PFSK-1 (cell line): Measurements from ENCODE around the gene AK8.

ENCODE experiments used
- FOXP2 ChIP-seq: optimal IDR thresholded peaks from 2 replicates; pipeline ENCODE3; 2011; ENCODE audit warnings: borderline replicate concordance, control low read depth, inconsistent platforms; ENCODE audit not compliant: insufficient read depth; ENCODE audit errors: extremely low read length, extremely low read depth
- POLR2AphosphoS5 ChIP-seq: IDR thresholded peaks from 2 replicates; pipeline ENCODE4 v1.6.1; 2012; ENCODE audit warnings: low read depth, mild to moderate bottlenecking, control low read depth, low read length, moderate library complexity
- SIN3A ChIP-seq: IDR thresholded peaks from 2 replicates; pipeline ENCODE4 v1.6.1; 2012; ENCODE audit warnings: mild to moderate bottlenecking, low read length, moderate library complexity, borderline replicate concordance; ENCODE audit not compliant: insufficient read depth
- TAF1 ChIP-seq: IDR thresholded peaks from 2 replicates; pipeline ENCODE4 v1.6.1; 2012; ENCODE audit warnings: low read length, control low read depth, borderline replicate concordance; ENCODE audit not compliant: insufficient read depth
- TF ChIP-seq, protein P1 (sequence below), 2 experiments: IDR thresholded peaks; 2 replicates each; pipeline versions ENCODE4 v1.6.1 to v1.8.0; 2011 to 2012; ENCODE audit warnings: low read depth in 2 of 2, low read length in 2 of 2, control low read depth in 1 of 2, inconsistent platforms in 1 of 2, mild to moderate bottlenecking in 1 of 2, moderate library complexity in 1 of 2; ENCODE audit not compliant: insufficient read depth in 1 of 2

AK8 gene

DNA sequence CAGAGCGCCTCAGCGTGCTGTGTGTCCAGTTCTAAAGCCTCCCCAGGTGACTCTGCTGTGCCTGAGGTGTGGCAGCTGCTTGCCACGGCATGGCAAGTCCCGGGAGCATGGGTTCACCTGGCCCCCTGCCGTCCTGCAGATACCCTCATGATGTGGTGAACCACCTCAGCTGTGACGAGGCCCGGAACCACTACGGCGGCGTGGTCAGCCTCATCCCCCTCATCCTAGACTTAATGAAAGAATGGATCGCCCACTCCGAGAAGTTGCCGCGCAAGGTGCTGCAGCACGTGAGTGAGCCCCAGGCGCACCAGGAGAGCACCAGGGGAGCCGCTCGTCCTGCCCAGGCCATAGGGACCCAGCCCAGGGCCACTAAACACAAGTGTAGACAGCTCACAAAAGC is 10.1 kb upstream of the AK8 start:
- TF ChIP-seq SIN3A (no peak), FOXP2 (no peak), POLR2AphosphoS5 (no peak), TAF1 (no peak)
- TF ChIP-seq, protein P1, sequence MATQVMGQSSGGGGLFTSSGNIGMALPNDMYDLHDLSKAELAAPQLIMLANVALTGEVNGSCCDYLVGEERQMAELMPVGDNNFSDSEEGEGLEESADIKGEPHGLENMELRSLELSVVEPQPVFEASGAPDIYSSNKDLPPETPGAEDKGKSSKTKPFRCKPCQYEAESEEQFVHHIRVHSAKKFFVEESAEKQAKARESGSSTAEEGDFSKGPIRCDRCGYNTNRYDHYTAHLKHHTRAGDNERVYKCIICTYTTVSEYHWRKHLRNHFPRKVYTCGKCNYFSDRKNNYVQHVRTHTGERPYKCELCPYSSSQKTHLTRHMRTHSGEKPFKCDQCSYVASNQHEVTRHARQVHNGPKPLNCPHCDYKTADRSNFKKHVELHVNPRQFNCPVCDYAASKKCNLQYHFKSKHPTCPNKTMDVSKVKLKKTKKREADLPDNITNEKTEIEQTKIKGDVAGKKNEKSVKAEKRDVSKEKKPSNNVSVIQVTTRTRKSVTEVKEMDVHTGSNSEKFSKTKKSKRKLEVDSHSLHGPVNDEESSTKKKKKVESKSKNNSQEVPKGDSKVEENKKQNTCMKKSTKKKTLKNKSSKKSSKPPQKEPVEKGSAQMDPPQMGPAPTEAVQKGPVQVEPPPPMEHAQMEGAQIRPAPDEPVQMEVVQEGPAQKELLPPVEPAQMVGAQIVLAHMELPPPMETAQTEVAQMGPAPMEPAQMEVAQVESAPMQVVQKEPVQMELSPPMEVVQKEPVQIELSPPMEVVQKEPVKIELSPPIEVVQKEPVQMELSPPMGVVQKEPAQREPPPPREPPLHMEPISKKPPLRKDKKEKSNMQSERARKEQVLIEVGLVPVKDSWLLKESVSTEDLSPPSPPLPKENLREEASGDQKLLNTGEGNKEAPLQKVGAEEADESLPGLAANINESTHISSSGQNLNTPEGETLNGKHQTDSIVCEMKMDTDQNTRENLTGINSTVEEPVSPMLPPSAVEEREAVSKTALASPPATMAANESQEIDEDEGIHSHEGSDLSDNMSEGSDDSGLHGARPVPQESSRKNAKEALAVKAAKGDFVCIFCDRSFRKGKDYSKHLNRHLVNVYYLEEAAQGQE (IDR thresholded peaks at IDR 0.05; ENCODE audit: insufficient read depth in 1 of 2, low read depth in 2 of 2, low read length in 2 of 2), result no peak

DNA sequence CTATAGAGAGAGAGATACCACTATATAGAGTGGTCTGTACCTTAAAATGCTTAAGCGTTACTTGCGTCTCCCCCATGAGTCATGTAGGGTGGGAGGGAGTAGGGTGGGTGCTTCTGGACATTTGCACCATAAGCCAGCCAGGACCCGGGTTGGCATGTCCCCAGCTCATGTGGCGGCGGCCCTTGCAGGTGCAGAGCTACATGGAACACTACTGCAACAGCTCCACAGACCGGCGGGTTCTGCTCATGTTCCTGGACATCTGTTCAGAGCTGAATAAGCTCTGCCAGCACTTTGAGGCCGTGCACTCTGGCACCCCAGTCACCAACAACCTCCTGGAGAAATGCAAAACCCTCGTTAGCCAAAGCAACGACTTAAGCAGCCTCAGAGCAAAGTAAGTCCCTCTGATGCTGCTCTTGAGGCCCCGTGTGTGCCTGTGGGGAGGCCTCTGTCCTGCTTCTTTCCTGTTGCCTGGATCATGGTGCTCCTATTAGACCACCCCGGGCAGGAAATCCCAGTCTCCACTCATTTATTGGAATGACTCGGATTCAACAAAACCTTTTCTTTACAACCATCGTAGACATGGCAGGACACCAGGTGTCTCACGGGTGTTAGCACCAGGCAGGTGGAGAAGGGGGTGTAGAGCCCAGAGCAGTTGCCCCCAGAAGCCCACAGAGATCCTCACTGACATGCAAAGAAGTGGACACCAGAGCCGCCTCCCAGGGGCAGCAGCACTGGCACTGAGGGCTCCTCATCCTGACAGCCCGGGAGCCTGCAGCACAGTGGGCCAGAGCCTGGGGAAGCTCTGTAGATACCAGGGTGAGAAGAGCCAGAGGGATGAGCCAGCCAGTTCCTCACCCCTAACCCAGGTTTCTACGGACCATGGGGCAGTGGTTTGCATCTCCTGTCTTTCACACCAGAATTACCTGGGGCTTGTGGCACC is 9.4 kb upstream of the AK8 start:
- TF ChIP-seq FOXP2 (no peak), SIN3A (no peak), POLR2AphosphoS5 (no peak), TAF1 (no peak)
- TF ChIP-seq, protein P1 (IDR thresholded peaks at IDR 0.05; ENCODE audit: insufficient read depth in 1 of 2, low read depth in 2 of 2, low read length in 2 of 2), result no peak

DNA sequence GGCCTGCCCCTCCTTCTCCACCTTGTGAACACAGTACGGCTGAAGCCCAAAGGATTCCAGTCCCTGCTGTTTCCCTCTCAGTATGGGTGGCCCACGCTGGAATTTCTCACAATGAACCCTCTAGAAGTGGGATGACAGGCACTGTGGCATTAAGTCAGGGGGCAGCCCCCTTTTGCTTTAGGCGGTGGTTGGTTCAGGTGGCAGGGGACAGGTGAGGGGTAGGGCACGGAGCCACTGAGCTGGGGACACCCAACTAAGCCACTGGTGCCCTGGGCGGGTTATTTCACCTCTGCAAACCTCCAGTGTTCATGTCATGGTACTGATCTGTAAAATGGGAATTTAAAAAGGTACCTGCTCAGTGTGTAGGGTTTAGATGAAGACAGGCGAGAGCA is 8.2 kb upstream of the AK8 start:
- no peak for TF ChIP-seq FOXP2
- TF ChIP-seq, protein P1 (IDR thresholded peaks at IDR 0.05; ENCODE audit: insufficient read depth in 1 of 2, low read depth in 2 of 2, low read length in 2 of 2), result no peak
- no peak for TF ChIP-seq POLR2AphosphoS5
- TF ChIP-seq TAF1, result no peak
- TF ChIP-seq SIN3A, result no peak

DNA sequence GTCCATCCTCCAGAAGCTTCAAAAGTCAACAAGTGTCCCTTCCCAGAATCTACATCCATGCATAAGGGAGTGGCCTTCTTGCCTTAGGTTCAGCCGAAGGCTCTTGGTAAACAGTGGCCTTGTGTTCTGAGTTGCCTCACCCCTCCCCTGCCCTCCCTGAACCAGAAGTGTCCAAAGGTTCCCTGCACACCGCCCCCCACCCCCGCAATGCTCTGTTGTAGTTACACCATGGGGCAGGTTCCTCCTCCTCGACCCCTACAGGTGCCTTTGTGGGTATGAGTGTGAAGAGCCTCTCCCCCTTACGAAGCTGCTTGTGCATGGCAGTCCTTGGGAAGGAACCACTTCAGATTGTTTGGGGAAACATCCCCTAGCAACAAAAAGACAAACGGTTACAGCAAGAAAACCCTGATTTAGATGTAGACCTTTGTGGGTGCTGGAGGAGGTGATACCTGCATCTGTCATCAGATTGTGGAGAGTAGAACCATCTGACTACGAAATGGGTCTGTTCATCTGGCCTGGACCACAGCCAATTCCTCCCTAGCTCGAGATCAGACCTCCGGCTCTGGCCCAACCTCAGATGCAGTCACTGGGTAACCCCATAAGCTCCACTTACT is 7.7 kb upstream of the AK8 start:
- no peak for TF ChIP-seq SIN3A
- TF ChIP-seq, protein P1 (IDR thresholded peaks at IDR 0.05; ENCODE audit: insufficient read depth in 1 of 2, low read depth in 2 of 2, low read length in 2 of 2), result no peak
- no peak for TF ChIP-seq POLR2AphosphoS5
- no peak for TF ChIP-seq TAF1
- no peak for TF ChIP-seq FOXP2
